ENCODE data around the gene NUP210. TPM values are rescaled to one million over a fixed set of nuclear protein-coding genes. Genes with fewer than 3 reads are reported as not detected.

Gene NUP210
- total RNA-seq, 1 donor from 2014 or later, result 3.0 TPM

GRCh38 chr3:13282986-13283876 lies 136.9 kb downstream of the NUP210 start:
- peak overlapping the region; percentile 79 for H3K27ac Mint-ChIP-seq (ENCODE audit: unreplicated experiment)
- peaks cover 5% of the 10 kb centered on the region for H3K9me3 Mint-ChIP-seq (ENCODE audit: unreplicated experiment)
- H3K4me1 Mint-ChIP-seq (ENCODE audit: unreplicated experiment), result peaks cover 30% of the 10 kb centered on the region
- DNase-seq (ENCODE audit: low spot score), result peak; percentile 68
- H3K36me3 Mint-ChIP-seq (ENCODE audit: low read depth, unreplicated experiment), result peaks cover 13% of the 10 kb centered on the region
- peak; percentile 43 for TF ChIP-seq CTCF (IDR thresholded peaks at IDR 0.05; ENCODE audit: unreplicated experiment)
- peaks cover under 1% of the 10 kb centered on the region for H3K27me3 Mint-ChIP-seq (ENCODE audit: unreplicated experiment)
- peak overlapping the region; percentile 93 for H3K4me3 Mint-ChIP-seq (ENCODE audit: unreplicated experiment)

GRCh38 chr3:13282358-13282985 lies 137.7 kb downstream of the NUP210 start:
- peaks cover 2% of the 10 kb centered on the region for H3K27me3 Mint-ChIP-seq (ENCODE audit: unreplicated experiment)
- H3K4me3 Mint-ChIP-seq (ENCODE audit: unreplicated experiment), result peak overlapping the region; percentile 97
- peaks cover 5% of the 10 kb centered on the region for H3K9me3 Mint-ChIP-seq (ENCODE audit: unreplicated experiment)
- no peak for DNase-seq (ENCODE audit: low spot score)
- TF ChIP-seq CTCF (IDR thresholded peaks at IDR 0.05; ENCODE audit: unreplicated experiment), result no peak
- H3K4me1 Mint-ChIP-seq (ENCODE audit: unreplicated experiment), result peaks cover 38% of the 10 kb centered on the region
- no peak overlapping the region for H3K27ac Mint-ChIP-seq (ENCODE audit: unreplicated experiment)
- peaks cover 13% of the 10 kb centered on the region for H3K36me3 Mint-ChIP-seq (ENCODE audit: low read depth, unreplicated experiment)

- Mint-ChIP-seq H3K27me3 (ENCODE audit: unreplicated experiment) (peaks cover 2% of the 10 kb centered on the region), H3K9me3 (ENCODE audit: unreplicated experiment) (peaks cover 5% of the 10 kb centered on the region), H3K36me3 (ENCODE audit: low read depth, unreplicated experiment) (peaks cover 13% of the 10 kb centered on the region), H3K27ac (ENCODE audit: unreplicated experiment) (peak overlapping the region; percentile 67), H3K4me1 (ENCODE audit: unreplicated experiment) (peaks cover 45% of the 10 kb centered on the region), H3K4me3 (ENCODE audit: unreplicated experiment) (peak overlapping the region; percentile 97)
- peak; percentile 64 for DNase-seq (ENCODE audit: low spot score)
- TF ChIP-seq CTCF (IDR thresholded peaks at IDR 0.05; ENCODE audit: unreplicated experiment), result no peak
These were observed 138.4 kb downstream of the NUP210 start for GRCh38 chr3:13281507-13282357.

GRCh38 chr3:13280811-13281506 lies 139.2 kb downstream of the NUP210 start:
- H3K4me1 Mint-ChIP-seq (ENCODE audit: unreplicated experiment), result peaks cover 42% of the 10 kb centered on the region
- peaks cover 2% of the 10 kb centered on the region for H3K27me3 Mint-ChIP-seq (ENCODE audit: unreplicated experiment)
- peaks cover 9% of the 10 kb centered on the region for H3K36me3 Mint-ChIP-seq (ENCODE audit: low read depth, unreplicated experiment)
- H3K27ac Mint-ChIP-seq (ENCODE audit: unreplicated experiment), result no peak overlapping the region
- TF ChIP-seq CTCF (IDR thresholded peaks at IDR 0.05; ENCODE audit: unreplicated experiment), result no peak
- H3K9me3 Mint-ChIP-seq (ENCODE audit: unreplicated experiment), result peaks cover 5% of the 10 kb centered on the region
- H3K4me3 Mint-ChIP-seq (ENCODE audit: unreplicated experiment), result peak overlapping the region; percentile 97
- no peak for DNase-seq (ENCODE audit: low spot score)
